Measurements from ENCODE around the gene TLCD1.

The TLCD1 gene

DNA sequence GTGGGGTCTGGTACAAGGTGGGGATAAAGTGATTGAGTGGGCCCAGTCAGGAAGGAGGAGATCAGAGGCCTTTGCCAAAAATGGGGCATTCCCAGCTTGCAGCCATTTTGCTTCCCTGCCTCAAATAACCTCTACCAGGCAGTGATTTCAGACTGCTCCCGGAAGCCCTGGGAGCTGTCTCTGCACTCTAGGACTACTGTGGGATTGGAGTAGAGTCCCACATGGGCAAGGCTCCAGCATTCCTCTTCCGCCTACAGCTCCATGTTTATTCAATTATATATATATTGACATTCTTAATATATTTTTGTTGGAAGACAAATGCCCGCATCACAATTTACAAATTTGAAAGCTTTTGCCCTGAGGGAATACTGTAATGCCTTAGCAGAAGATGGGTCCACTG lies 50.5 kb downstream of the TLCD1 start:
- no peak for DNase-seq

Data from CD4-positive, alpha-beta T cell treated with Interleukin-17A for 1 hour (primary cell).